H9 (cell line): ENCODE results near the gene MBD5. TPM values are rescaled to one million over a fixed set of nuclear protein-coding genes. Genes with fewer than 3 reads are reported as not detected.

ENCODE experiments used
- DNase-seq: peaks from one replicate; pipeline ENCODE4 v3.0.0-alpha.2; 2017
- H2AFZ ChIP-seq: one replicate; pipeline ENCODE4 v1.6.1; 2013; ENCODE audit warnings: mild to moderate bottlenecking, low read length, control low read depth, moderate library complexity
- H2AK5ac ChIP-seq: 2 replicates; pipeline ENCODE4 v1.6.1; 2013; ENCODE audit warnings: low read length, control low read depth, mixed read lengths; ENCODE audit not compliant: insufficient read length
- H2BK120ac ChIP-seq: one replicate; pipeline ENCODE4 v1.6.1; 2013; ENCODE audit warnings: low read depth, mild to moderate bottlenecking, low read length, control low read depth, inconsistent platforms; ENCODE audit not compliant: poor library complexity, severe bottlenecking
- H2BK12ac ChIP-seq: 2 replicates; pipeline ENCODE4 v1.6.1; 2013; ENCODE audit warnings: low read length, control low read depth, mixed read lengths, low read depth; ENCODE audit not compliant: insufficient read length
- H2BK15ac ChIP-seq: 2 replicates; pipeline ENCODE4 v1.6.1; 2013; ENCODE audit warnings: low read depth, low read length, control low read depth
- H2BK20ac ChIP-seq: one replicate; pipeline ENCODE4 v1.6.1; 2013; ENCODE audit warnings: low read depth, mild to moderate bottlenecking, low read length, control low read depth, inconsistent platforms; ENCODE audit not compliant: poor library complexity, severe bottlenecking
- H2BK5ac ChIP-seq: 2 replicates; pipeline ENCODE4 v1.6.1; 2013; ENCODE audit warnings: low read length, control low read depth, mixed read lengths; ENCODE audit not compliant: insufficient read length
- H3K14ac ChIP-seq: 2 replicates; pipeline ENCODE4 v1.6.1; 2013; ENCODE audit warnings: low read length, control low read depth; ENCODE audit not compliant: insufficient read depth
- H3K18ac ChIP-seq: 2 replicates; pipeline ENCODE4 v1.6.1; 2013; ENCODE audit warnings: low read depth, mild to moderate bottlenecking, mixed read lengths, low read length, control low read depth; ENCODE audit not compliant: insufficient read length
- H3K23ac ChIP-seq: 2 replicates; pipeline ENCODE4 v1.6.1; 2013; ENCODE audit warnings: low read length, control low read depth, mixed read lengths, low read depth; ENCODE audit not compliant: insufficient read length
- H3K23me2 ChIP-seq: 2 replicates; pipeline ENCODE4 v1.6.1; 2013; ENCODE audit warnings: low read depth, mild to moderate bottlenecking, mixed read lengths, low read length, control low read depth; ENCODE audit not compliant: insufficient read length, poor library complexity, severe bottlenecking
- H3K27ac ChIP-seq: 2 replicates; pipeline ENCODE4 v1.5.1; 2013; ENCODE audit warnings: low read length, control low read depth, mixed read lengths, low read depth; ENCODE audit not compliant: insufficient read length
- H3K27me3 ChIP-seq: 2 replicates; pipeline ENCODE4 v1.6.1; 2013; ENCODE audit warnings: low read length, control low read depth, inconsistent platforms; ENCODE audit not compliant: insufficient read depth
- H3K4ac ChIP-seq: 2 replicates; pipeline ENCODE4 v1.6.1; 2013; ENCODE audit warnings: low read depth, mild to moderate bottlenecking, control low read depth, inconsistent platforms, low read length, moderate library complexity
- H3K4me1 ChIP-seq: 2 replicates; pipeline ENCODE4 v1.6.1; 2013; ENCODE audit warnings: low read length, control low read depth, inconsistent platforms; ENCODE audit not compliant: insufficient read depth
- H3K4me2 ChIP-seq: 2 replicates; pipeline ENCODE4 v1.6.1; 2013; ENCODE audit warnings: low read length, control low read depth, mixed read lengths; ENCODE audit not compliant: insufficient read length, insufficient read depth
- H3K56ac ChIP-seq: 2 replicates; pipeline ENCODE4 v1.6.1; 2013; ENCODE audit warnings: low read depth, mild to moderate bottlenecking, mixed read lengths, low read length, control low read depth; ENCODE audit not compliant: insufficient read length
- H3K79me1 ChIP-seq: 2 replicates; pipeline ENCODE4 v1.6.1; 2013; ENCODE audit warnings: low read depth, mild to moderate bottlenecking, moderate library complexity, low read length, control low read depth, inconsistent platforms; ENCODE audit not compliant: insufficient read depth, poor library complexity, severe bottlenecking
- H3K79me2 ChIP-seq: 2 replicates; pipeline ENCODE4 v1.6.1; 2013; ENCODE audit warnings: low read length, control low read depth, inconsistent platforms; ENCODE audit not compliant: insufficient read depth
- H3K9ac ChIP-seq: 2 replicates; pipeline ENCODE4 v1.6.1; 2013; ENCODE audit warnings: low read length, control low read depth, mixed read lengths; ENCODE audit not compliant: insufficient read length; ENCODE audit errors: extremely low read depth
- H3K9me3 ChIP-seq: one replicate; pipeline ENCODE4 v1.6.1; 2013; ENCODE audit warnings: low read depth, low read length, inconsistent platforms; ENCODE audit not compliant: control insufficient read depth
- H3T11ph ChIP-seq: one replicate; pipeline ENCODE4 v1.6.1; 2013; ENCODE audit warnings: mild to moderate bottlenecking, low read length, control low read depth, inconsistent platforms
- H4K20me1 ChIP-seq: one replicate; pipeline ENCODE4 v1.6.1; 2013; ENCODE audit not compliant: control insufficient read depth, insufficient read length, insufficient read depth
- H4K5ac ChIP-seq: 2 replicates; pipeline ENCODE4 v1.6.1; 2013; ENCODE audit warnings: low read depth, mild to moderate bottlenecking, mixed read lengths, low read length, control low read depth; ENCODE audit not compliant: insufficient read length
- H4K8ac ChIP-seq: replicated peaks from 2 replicates; pipeline ENCODE4 v1.6.1; 2013; ENCODE audit warnings: low read length, control low read depth, mixed read lengths, low read depth; ENCODE audit not compliant: insufficient read length
- H4K91ac ChIP-seq: 2 replicates; pipeline ENCODE4 v1.6.1; 2013; ENCODE audit warnings: low read depth, mild to moderate bottlenecking, moderate library complexity, mixed read lengths, low read length, control low read depth; ENCODE audit not compliant: insufficient read length
- H3K27ac Mint-ChIP-seq, 3 experiments: 2 replicates in 2 of 3; 3 replicates in 1 of 3; pipeline ENCODE4 v1.8.0; 2020 to 2021; ENCODE audit warnings: mixed read lengths in 3 of 3, mild to moderate bottlenecking in 1 of 3, moderate library complexity in 1 of 3
- H3K27me3 Mint-ChIP-seq: 2 replicates; pipeline ENCODE4 v1.8.0; 2021; ENCODE audit warnings: low read depth, mild to moderate bottlenecking, moderate library complexity, mixed read lengths
- H3K36me3 Mint-ChIP-seq, 3 experiments: 2 replicates in 2 of 3; 3 replicates in 1 of 3; pipeline ENCODE4 v1.8.0; 2020 to 2021; ENCODE audit warnings: low read depth in 3 of 3, mixed read lengths in 3 of 3; ENCODE audit not compliant: insufficient read depth in 1 of 3
- H3K4me1 Mint-ChIP-seq, 2 experiments: 2 replicates each; pipeline ENCODE4 v1.8.0; 2020; ENCODE audit warnings: mixed read lengths in 2 of 2
- H3K4me3 Mint-ChIP-seq, 2 experiments: 2 replicates in 1 of 2; 3 replicates in 1 of 2; pipeline ENCODE4 v1.8.0; 2020 to 2021; ENCODE audit warnings: mild to moderate bottlenecking in 2 of 2, mixed read lengths in 2 of 2, moderate library complexity in 1 of 2
- H3K9me3 Mint-ChIP-seq, 2 experiments: 2 replicates in 1 of 2; 3 replicates in 1 of 2; pipeline ENCODE4 v1.8.0; 2020; ENCODE audit warnings: mild to moderate bottlenecking in 2 of 2, mixed read lengths in 2 of 2, moderate library complexity in 1 of 2
- WGBS: extraction: QIAGEN DNeasy Blood & Tissue Kit; methylation state at CpG from one replicate; pipeline ENCODE4 v1.1.7; 2013; ENCODE audit warnings: missing lambda C conversion rate, low lambda C conversion rate, mixed read lengths; ENCODE audit not compliant: insufficient read length; ENCODE audit errors: extremely low coverage; 5-methylcytosine and 5-hydroxymethylcytosine counted together
- total RNA-seq: library from RNA; stranded (reverse); gene quantifications from 2 replicates; pipeline ENCODE4 v1.2.1, GENCODE V29; 2021
- TF ChIP-seq, protein P1 (sequence below): fragments of 200-600 bp; sonication (generic); conservative IDR thresholded peaks from 3 replicates; pipeline ENCODE4 v1.8.0; 2021; ENCODE audit warnings: antibody characterized with exemption, mild to moderate bottlenecking

MBD5 gene
- total RNA-seq, 1 experiment from 2014 or later, result 23.1 TPM

GRCh38 chr2:148282201-148282600, 261.3 kb downstream of the MBD5 start:
- no peak overlapping the region for H3K18ac ChIP-seq
- no peak overlapping the region for H4K5ac ChIP-seq
- H4K20me1 ChIP-seq, result no peaks in the 10 kb centered on the region
- no peak overlapping the region for H2BK12ac ChIP-seq
- H3K4me3 Mint-ChIP-seq, result no peak overlapping the region
- H3K79me2 ChIP-seq, result no peaks in the 10 kb centered on the region
- no peak overlapping the region for H3K23ac ChIP-seq
- H3K79me1 ChIP-seq, result no peaks in the 10 kb centered on the region
- no peak overlapping the region for H4K8ac ChIP-seq
- no peak overlapping the region for H3K4ac ChIP-seq
- H4K91ac ChIP-seq, result no peak overlapping the region
- no peak overlapping the region for H3K4me2 ChIP-seq
- no CpG with 5 or more reads among the region's 1 CpG for WGBS
- no peak overlapping the region for H3K27ac Mint-ChIP-seq
- H2AFZ ChIP-seq, result no peak overlapping the region
- H3K4me1 ChIP-seq, result no peaks in the 10 kb centered on the region
- H2BK120ac ChIP-seq, result no peak overlapping the region
- no peak overlapping the region for H3T11ph ChIP-seq
- no peak overlapping the region for H3K9ac ChIP-seq
- H3K36me3 Mint-ChIP-seq, result peaks cover 2 to 8% (median 4%) of the 10 kb centered on the region in 3 experiments; a peak in 4 of 7 replicates
- TF ChIP-seq, protein P1, sequence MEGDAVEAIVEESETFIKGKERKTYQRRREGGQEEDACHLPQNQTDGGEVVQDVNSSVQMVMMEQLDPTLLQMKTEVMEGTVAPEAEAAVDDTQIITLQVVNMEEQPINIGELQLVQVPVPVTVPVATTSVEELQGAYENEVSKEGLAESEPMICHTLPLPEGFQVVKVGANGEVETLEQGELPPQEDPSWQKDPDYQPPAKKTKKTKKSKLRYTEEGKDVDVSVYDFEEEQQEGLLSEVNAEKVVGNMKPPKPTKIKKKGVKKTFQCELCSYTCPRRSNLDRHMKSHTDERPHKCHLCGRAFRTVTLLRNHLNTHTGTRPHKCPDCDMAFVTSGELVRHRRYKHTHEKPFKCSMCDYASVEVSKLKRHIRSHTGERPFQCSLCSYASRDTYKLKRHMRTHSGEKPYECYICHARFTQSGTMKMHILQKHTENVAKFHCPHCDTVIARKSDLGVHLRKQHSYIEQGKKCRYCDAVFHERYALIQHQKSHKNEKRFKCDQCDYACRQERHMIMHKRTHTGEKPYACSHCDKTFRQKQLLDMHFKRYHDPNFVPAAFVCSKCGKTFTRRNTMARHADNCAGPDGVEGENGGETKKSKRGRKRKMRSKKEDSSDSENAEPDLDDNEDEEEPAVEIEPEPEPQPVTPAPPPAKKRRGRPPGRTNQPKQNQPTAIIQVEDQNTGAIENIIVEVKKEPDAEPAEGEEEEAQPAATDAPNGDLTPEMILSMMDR, result no peak
- no peak overlapping the region for H2AK5ac ChIP-seq
- no peak overlapping the region for H2BK15ac ChIP-seq
- no peaks in the 10 kb centered on the region for H3K27me3 Mint-ChIP-seq
- no peak overlapping the region for H3K56ac ChIP-seq
- peaks cover 17 to 28% of the 10 kb centered on the region in 2 experiments for H3K4me1 Mint-ChIP-seq
- no peak overlapping the region for H3K27ac ChIP-seq
- no peaks in the 10 kb centered on the region for H3K23me2 ChIP-seq
- no peaks in the 10 kb centered on the region for H3K27me3 ChIP-seq
- H2BK5ac ChIP-seq, result no peak overlapping the region
- H3K9me3 ChIP-seq, result no peaks in the 10 kb centered on the region
- peaks cover 2 to 3% of the 10 kb centered on the region in 2 experiments; a peak in 3 of 5 replicates for H3K9me3 Mint-ChIP-seq
- DNase-seq, result no peak
- H3K14ac ChIP-seq, result no peak overlapping the region
- H2BK20ac ChIP-seq, result no peak overlapping the region
